NK-92 (cell line): ENCODE data around the gene MACROD2.

Source experiments
- DNase-seq: peaks from one replicate; lab custom pipeline; 2025; ENCODE audit not compliant: unreplicated experiment; lab: John Stamatoyannopoulos, UW

Gene MACROD2

GRCh38 chr20:14790190-14790589 lies 794.9 kb downstream of the MACROD2 start:
- no peak for DNase-seq

DNA sequence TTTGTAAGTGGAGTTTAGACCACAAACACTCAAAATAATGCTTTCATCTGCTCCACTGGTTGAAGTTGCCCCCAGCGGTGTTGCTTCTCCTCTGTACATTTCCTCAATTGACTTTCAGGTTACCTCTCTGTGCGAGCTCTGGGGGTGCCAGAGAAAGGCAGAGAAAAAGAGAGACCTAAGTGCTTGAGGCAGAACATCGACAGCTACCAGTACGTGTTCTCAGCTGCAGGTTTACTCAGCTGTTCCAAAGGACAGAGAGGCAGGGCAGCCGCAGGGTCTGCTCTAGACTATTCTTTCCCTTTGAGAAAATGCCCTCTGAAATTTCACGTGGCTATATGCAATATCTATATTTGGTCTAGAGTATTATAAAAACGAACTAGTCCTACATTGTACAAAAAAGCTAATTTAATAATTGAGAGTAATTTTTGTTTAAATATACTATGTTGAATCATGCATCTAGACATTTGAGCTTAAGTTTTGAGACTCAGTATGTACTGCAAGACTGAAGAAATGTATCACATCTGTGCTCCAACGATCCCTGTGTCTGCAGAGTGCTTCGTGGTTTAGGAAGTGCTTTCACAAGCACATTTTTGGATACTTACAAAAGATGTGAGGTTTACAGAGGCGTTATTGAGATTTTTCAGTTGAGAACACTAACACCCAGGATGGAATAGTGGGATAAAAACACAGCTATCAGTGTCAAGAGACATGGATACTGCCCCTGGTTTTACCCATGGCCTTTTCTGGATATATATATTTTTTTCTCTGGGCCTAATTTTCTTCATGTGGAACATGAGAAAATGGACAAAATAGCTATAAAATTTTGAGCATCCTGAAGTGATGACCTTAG lies 795.7 kb downstream of the MACROD2 start:
- no peak for DNase-seq

GRCh38 chr20:14792915-14793314 lies 797.6 kb downstream of the MACROD2 start:
- DNase-seq = no peak

DNA sequence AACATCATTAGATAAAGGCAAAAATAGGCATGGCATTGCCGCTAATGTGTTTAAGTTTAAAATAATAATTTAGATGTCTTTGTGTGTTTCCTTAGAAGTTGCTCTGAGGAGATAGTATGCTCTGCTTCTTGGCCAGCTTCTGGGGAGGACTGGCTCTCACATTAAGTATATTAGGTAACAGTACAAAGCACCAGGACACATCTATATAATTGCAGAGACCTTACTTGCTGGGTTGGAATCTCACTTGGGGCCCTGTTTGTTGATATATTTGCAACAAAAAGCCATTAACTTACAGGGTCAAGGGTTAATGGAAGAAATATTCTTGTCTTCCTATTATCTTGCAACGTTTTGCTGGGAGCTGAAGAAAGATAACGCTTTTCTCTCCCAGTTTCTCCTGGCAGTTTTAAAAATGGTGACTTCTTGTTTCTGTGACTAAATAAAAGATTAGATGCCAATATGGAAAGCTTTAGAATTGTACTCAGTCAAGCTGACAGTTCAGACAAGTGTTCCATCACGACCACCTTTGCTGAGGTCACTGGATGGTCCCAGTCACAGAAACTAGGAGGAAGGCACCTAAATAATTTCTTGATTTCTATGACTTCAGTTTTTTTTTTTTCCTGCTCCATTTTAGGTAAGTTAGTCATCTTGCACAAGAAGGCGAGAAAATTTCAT lies 804.4 kb downstream of the MACROD2 start:
- no peak for DNase-seq

GRCh38 chr20:14800707-14801425 lies 805.5 kb downstream of the MACROD2 start:
- DNase-seq = no peak

DNA sequence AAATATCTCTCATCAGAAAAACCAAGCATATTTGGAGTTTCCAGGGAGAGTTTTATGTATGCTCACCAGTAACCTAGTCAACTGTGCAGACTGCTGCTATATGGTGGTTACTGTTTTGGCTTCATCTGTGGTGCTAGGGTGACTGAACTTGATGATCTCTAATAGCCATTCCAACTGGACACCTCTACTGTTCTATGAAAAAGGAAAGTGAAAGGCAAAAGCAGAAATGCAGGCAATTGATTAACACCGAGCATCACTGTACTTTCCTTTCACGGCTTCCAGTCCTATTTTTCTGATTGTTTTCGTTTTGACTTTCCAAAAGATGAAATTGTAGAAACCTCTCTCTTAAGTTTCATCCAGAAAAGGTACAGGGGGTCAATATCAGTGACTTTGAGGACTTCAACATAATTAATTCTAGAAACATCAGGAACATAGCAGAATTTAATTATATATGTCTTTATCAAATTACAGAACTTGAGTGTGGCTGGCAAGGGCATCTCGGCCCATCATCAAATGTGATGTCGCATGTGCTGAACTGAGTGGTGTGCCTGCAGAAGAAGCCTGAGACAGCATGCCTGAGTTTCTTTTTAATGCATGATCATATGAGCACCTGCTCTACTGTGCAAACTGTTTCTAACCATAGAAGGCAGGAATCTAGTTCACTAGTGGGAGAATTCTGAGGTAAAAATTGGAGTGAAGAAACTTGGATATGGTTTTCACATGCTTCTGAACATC lies 806.4 kb downstream of the MACROD2 start:
- no peak for DNase-seq

DNA sequence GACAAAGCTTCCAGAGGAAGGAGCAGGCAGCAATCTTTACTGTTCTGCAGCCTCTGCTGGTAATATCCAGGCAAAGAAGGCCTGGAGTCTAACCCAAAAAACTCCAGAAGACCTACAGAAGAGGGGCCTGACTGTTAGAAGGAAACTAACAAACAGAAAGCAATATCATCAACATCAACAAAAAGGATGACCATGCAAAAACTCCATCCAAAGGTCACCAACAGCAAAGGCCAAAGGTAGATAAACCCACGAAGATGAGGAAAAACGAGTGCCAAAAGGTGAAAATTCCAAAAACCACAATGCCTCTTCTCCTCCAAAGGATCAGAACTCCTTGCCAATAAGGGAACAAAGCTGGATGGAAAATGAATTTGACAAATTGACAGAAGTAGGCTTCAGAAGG lies 811.9 kb downstream of the MACROD2 start:
- no peak for DNase-seq

- DNase-seq = no peak
Measured at GRCh38 chr20:14815340-14815739, 820.0 kb downstream of the MACROD2 start.

DNA sequence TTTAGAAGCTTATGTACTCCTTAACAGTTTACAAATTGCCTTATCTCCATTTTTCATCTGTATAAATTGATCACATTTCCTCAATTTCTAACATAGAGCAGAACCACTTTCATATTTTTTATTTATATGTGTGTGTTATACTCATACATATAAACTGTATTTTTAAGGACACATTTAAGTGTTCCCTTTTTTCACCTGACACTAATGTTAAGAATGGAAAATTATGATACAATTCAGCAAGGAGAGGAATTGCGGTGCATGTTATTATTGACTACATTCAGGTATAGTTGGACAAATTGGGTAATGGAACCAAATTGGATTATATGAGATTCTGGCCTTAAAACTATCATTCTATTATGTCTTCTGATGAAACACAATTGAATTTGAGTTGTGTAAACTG lies 821.2 kb downstream of the MACROD2 start:
- no peak for DNase-seq

GRCh38 chr20:14817101-14817500 lies 821.8 kb downstream of the MACROD2 start:
- no peak for DNase-seq

- DNase-seq = no peak
Measured at GRCh38 chr20:14820771-14821170, 825.5 kb downstream of the MACROD2 start.

DNA sequence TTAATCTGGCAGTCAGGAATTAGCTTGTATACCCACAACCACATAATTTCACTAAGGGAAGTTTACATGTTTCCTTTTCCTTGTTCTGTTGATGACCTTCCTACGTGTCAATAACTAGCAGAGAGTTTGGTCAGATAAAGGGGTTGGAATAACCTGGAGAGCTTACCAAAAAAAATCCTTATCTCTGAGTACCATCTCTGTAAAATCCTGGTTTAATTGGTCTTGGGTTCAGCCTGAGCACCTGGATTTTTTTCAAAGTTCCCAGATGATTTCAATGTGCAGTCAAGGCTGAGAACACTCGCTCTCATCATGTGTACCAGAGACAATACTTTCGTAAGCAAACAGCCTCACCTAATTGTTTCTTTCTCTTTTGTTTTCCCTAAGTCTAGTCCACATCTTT lies 825.9 kb downstream of the MACROD2 start:
- DNase-seq = no peak

- no peak for DNase-seq
Measured at GRCh38 chr20:14824996-14825395, 829.7 kb downstream of the MACROD2 start.

DNA sequence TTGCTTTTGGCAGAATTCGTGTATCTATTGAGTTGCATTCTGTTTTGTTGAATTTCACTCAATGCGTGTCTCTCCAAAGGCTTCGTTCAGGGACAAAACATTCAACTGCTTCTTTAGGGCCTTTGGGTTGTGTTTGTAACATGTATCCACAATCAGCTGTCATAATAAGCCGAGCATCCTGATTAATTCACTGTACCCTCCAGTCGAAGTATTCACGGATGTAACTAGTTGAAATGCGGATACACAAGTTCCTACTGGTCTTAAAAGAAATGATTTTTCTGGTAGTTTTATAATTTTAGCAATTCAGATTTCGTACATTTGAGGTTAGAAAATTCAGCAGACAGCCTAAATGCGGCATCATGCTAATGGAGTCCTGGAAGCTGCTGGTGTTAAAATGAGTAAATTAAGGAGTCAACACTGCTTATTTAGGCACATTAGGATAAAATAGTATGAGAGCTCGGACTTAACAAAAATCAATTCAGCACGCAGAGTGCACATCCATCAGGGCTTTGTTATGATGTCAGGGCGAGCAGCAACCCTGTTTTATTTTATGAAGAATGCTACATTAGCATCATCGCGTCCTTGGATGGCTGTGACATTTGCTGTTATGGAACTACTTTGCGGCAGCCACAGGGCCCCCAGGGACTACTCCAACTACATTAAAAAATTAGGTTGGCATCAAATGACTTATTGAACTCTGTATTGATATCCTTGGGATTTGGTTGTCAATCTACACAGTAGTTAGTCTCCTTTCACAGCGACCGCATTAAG lies 831.4 kb downstream of the MACROD2 start:
- no peak for DNase-seq

DNA sequence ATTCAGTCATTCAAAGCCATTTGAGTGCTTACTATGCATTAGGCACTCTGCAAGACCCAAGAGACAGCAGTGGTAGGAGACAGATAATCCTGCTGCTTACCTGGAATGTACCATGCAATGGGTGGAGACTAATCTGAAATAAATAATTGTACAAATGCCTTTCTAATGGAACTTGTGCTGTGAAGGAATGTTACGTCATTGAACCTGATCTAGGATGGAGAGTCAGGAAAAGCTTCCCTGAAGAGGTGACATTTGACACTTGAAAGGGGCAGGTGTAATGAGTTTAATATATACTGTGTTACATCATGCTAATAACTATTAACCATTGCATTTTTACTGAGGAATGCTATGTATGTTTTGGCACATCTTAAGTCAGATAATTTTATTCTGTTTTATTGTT lies 833.1 kb downstream of the MACROD2 start:
- DNase-seq = no peak

GRCh38 chr20:14829906-14830305 lies 834.6 kb downstream of the MACROD2 start:
- no peak for DNase-seq

DNA sequence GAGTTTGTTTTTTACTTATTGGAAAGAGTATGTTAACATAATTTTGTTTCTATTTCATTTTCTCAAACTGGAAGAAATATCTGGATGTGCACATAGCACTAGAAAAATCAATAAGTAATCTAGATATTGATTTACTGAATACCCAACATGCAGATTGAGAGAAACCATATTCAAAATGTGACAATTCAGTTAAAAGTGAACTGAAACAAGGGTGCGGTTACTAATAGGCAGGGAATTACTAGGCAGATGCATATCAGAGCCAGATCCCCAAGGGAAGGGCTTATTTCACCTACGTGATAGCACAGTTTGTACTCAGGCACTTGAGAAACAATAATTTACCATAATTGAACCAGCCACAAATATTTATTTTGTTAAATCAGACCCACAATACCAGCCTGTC lies 835.1 kb downstream of the MACROD2 start:
- DNase-seq = no peak

DNA sequence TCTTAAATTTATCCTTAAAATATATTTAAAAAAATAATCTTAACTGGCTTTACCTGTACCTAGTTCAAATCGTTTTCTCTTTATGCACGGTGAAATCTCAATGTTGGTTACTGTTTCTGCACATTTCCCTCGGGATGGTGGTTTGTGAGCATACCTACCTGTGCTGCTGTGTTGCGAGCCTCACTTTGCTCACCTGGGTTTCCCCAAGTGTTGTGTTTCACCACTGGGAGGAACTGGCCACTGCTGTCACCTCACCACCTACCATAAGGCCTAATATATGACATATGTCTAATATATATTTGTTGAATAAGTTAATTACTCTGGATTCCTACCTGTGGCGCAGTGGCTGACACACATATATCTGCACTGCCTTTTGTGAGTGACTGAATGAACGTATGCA lies 835.6 kb downstream of the MACROD2 start:
- no peak for DNase-seq

DNA sequence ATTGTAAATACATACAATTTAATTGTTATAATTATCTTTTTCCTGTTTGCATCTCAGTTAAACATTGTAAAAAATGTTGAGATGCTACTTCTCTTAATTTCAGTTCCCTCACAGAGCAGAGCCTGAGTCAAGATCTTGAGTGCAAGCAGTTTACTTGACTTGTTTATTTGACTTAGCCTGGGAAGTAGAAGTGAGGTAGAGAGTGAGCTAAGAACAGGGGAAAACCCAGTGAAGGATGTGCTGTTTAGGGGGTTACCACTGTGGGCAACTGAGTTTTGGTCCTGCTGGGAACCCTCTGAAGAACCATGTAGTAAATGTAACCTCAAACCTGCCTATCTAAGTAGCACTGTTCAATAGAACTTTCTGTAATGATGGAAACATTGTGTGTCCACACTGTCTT lies 837.3 kb downstream of the MACROD2 start:
- no peak for DNase-seq
